ENCODE data around the gene ZBTB37.
A peak's percentile ranks its signal among the peaks of the same experiment; 100 is the strongest.

The ZBTB37 gene

GRCh38 chr1:173900992-173901391 is 32.8 kb downstream of the ZBTB37 start:
- no peak for TF ChIP-seq CTCF (IDR thresholded peaks at IDR 0.05)
- H3K27me3 ChIP-seq: no peaks in the 10 kb centered on the region
- H3K9me3 ChIP-seq: no peaks in the 10 kb centered on the region
- no peak overlapping the region for H3K4me3 ChIP-seq (ENCODE audit: low read depth in 1 of 2, low read length in 1 of 2)
- H3K4me1 ChIP-seq (ENCODE audit: control insufficient read depth in 1 of 2, insufficient read depth in 1 of 2, low read depth in 1 of 2, low read length in 1 of 2): peaks cover 21 to 35% of the 10 kb centered on the region in 2 experiments
- H3K36me3 ChIP-seq: no peaks in the 10 kb centered on the region
- H3K27ac ChIP-seq: peak overlapping the region; percentile 58

GRCh38 chr1:173903827-173904531 is 35.8 kb downstream of the ZBTB37 start:
- Histone ChIP-seq H3K9me3 (no peaks in the 10 kb centered on the region), H3K36me3 (no peaks in the 10 kb centered on the region), H3K27me3 (no peaks in the 10 kb centered on the region), H3K4me1 (ENCODE audit: control insufficient read depth in 1 of 2, insufficient read depth in 1 of 2, low read depth in 1 of 2, low read length in 1 of 2) (peaks cover 21 to 34% of the 10 kb centered on the region in 2 experiments), H3K27ac (no peak overlapping the region), H3K4me3 (ENCODE audit: low read depth in 1 of 2, low read length in 1 of 2) (no peak overlapping the region)
- TF ChIP-seq CTCF (IDR thresholded peaks at IDR 0.05): no peak

GRCh38 chr1:173913111-173913510 is 44.9 kb downstream of the ZBTB37 start:
- Histone ChIP-seq H3K9me3 (no peaks in the 10 kb centered on the region), H3K4me3 (ENCODE audit: low read depth in 1 of 2, low read length in 1 of 2) (no peak overlapping the region), H3K27me3 (no peaks in the 10 kb centered on the region), H3K4me1 (ENCODE audit: control insufficient read depth in 1 of 2, insufficient read depth in 1 of 2, low read depth in 1 of 2, low read length in 1 of 2) (no peaks in the 10 kb centered on the region), H3K27ac (no peak overlapping the region), H3K36me3 (no peaks in the 10 kb centered on the region)
- no peak for TF ChIP-seq CTCF (IDR thresholded peaks at IDR 0.05)

GRCh38 chr1:173914366-173914871 is 46.2 kb downstream of the ZBTB37 start:
- Histone ChIP-seq H3K27ac (no peak overlapping the region), H3K4me1 (ENCODE audit: control insufficient read depth in 1 of 2, insufficient read depth in 1 of 2, low read depth in 1 of 2, low read length in 1 of 2) (no peaks in the 10 kb centered on the region), H3K9me3 (no peaks in the 10 kb centered on the region), H3K27me3 (no peaks in the 10 kb centered on the region), H3K4me3 (ENCODE audit: low read depth in 1 of 2, low read length in 1 of 2) (no peak overlapping the region), H3K36me3 (no peaks in the 10 kb centered on the region)
- peak; percentile 45 for TF ChIP-seq CTCF (IDR thresholded peaks at IDR 0.05)

GRCh38 chr1:173915596-173915995 is 47.4 kb downstream of the ZBTB37 start:
- no peak for TF ChIP-seq CTCF (IDR thresholded peaks at IDR 0.05)
- no peak overlapping the region for H3K27ac ChIP-seq
- no peak overlapping the region for H3K4me3 ChIP-seq (ENCODE audit: low read depth in 1 of 2, low read length in 1 of 2)
- H3K36me3 ChIP-seq: no peaks in the 10 kb centered on the region
- H3K27me3 ChIP-seq: no peaks in the 10 kb centered on the region
- H3K9me3 ChIP-seq: no peaks in the 10 kb centered on the region
- H3K4me1 ChIP-seq (ENCODE audit: control insufficient read depth in 1 of 2, insufficient read depth in 1 of 2, low read depth in 1 of 2, low read length in 1 of 2): no peaks in the 10 kb centered on the region
